OCI-LY1 (cell line): Measurements from ENCODE around the gene PIN4.
"Not testable (repeated sequence)": the region's sequence is repeated elsewhere in the genome, so short reads cannot be mapped to it uniquely, and the experiment has no call there.

ENCODE experiments used
- EZH2 ChIP-seq: fragments of 200-600 bp; sonication (generic), shearing (Covaris generic); IDR thresholded peaks from 2 replicates; pipeline ENCODE4 v1.8.0; 2017; ENCODE audit warnings: borderline replicate concordance, mixed run types, mild to moderate bottlenecking, antibody characterized with exemption, low read length, moderate library complexity, mixed read lengths
- TF ChIP-seq, protein P1 (sequence below): fragments of 200-600 bp; sonication (generic), shearing (Covaris generic); IDR thresholded peaks from 2 replicates; pipeline ENCODE4 v1.5.1; 2017; ENCODE audit warnings: mild to moderate bottlenecking, antibody characterized with exemption, low read length, moderate library complexity, mixed read lengths

DNA sequence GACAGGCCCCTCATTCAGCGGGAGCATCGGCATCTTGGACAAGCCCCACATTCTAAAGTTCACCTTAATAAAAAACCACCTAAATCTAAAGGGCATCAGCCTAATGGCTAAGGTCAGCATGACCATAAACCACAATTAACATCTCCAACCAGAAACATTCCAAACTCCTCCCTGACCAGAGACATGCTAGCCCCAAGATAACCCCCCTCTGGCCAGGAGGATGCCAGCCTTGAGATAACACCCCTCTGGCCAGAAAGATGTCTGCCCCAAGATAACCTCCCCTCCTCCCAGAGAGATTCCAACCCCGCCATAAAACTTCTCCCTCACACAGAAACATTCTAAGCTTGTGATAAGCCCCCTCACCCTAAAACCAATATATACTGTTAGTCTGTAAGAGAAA, 38.8 kb downstream of the PIN4 start:
- TF ChIP-seq, protein P1, sequence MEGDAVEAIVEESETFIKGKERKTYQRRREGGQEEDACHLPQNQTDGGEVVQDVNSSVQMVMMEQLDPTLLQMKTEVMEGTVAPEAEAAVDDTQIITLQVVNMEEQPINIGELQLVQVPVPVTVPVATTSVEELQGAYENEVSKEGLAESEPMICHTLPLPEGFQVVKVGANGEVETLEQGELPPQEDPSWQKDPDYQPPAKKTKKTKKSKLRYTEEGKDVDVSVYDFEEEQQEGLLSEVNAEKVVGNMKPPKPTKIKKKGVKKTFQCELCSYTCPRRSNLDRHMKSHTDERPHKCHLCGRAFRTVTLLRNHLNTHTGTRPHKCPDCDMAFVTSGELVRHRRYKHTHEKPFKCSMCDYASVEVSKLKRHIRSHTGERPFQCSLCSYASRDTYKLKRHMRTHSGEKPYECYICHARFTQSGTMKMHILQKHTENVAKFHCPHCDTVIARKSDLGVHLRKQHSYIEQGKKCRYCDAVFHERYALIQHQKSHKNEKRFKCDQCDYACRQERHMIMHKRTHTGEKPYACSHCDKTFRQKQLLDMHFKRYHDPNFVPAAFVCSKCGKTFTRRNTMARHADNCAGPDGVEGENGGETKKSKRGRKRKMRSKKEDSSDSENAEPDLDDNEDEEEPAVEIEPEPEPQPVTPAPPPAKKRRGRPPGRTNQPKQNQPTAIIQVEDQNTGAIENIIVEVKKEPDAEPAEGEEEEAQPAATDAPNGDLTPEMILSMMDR: not testable (repeated sequence)
- TF ChIP-seq EZH2: not testable (repeated sequence)
